CD4-positive, alpha-beta T cell treated with Interleukin-15 for 4 hours (primary cell): Measurements from ENCODE around the gene CLASP1.
"Not testable (repeated sequence)": the region's sequence is repeated elsewhere in the genome, so short reads cannot be mapped to it uniquely, and the experiment has no call there.

Source experiments
- DNase-seq: peaks from one replicate; pipeline ENCODE4 v3.0.0-alpha.2; 2020; ENCODE audit warnings: low spot score

Gene CLASP1

GRCh38 chr2:121505005-121505404, 144.3 kb downstream of the CLASP1 start:
- no peak for DNase-seq

DNA sequence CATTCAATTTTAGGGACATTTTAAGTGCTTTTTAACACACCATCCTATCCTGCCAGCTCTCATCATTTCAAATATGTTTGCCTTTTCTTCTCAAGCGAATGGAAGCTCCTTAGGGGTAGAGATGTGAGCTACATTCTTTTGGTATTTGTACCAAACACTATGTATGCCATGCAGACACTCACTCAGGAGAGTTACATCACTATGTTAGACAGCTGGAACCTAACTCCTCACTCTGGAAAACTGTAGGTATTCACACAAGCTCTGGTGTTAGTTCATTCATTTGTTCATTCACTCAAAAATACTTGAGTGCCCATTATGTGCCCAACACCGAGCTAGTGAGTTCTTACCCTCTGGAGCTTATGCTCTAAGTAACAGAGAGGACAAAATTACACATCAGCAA, 144.9 kb downstream of the CLASP1 start:
- DNase-seq = no peak

- DNase-seq = no peak
Measured at GRCh38 chr2:121502781-121503180, 146.5 kb downstream of the CLASP1 start.

DNA sequence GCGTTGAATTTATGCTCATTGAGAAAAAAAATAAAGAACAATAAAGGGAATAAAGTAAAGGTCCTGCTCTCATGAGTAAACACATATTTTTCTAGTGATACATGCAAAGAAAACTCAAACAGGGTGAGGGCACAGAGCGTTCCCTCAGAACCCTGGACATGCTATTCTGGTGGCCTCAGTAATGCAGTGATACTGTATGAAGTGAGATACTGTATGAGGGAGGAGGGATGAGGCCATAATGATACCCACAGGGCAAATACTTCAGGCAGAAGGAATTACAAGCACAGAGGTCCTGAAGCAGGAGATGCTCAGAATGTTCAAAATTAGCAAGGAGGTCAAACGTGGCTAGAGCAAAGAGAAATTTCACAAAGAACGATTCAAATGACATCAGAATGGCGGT, 147.0 kb downstream of the CLASP1 start:
- DNase-seq = no peak

DNA sequence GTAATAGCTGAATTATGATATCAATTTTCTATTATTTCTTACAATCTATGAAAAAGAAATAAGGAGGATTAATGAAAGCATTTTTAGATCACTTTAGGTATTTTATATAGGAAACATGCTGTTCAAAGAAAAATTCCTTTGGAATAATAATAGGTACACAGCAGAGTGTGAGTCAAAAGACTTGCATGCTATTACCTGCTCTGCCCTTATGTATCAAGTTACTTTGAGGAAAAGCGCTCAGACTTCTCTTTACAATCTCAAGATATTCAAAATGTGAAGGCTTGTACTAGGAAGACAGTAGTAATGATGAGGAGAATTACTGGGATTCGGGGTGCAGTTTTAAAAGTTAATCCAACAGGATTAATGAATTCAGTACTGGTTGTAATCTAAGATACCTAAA, 147.7 kb downstream of the CLASP1 start:
- DNase-seq = no peak

- no peak for DNase-seq
Measured at GRCh38 chr2:121501031-121501430, 148.2 kb downstream of the CLASP1 start.

DNA sequence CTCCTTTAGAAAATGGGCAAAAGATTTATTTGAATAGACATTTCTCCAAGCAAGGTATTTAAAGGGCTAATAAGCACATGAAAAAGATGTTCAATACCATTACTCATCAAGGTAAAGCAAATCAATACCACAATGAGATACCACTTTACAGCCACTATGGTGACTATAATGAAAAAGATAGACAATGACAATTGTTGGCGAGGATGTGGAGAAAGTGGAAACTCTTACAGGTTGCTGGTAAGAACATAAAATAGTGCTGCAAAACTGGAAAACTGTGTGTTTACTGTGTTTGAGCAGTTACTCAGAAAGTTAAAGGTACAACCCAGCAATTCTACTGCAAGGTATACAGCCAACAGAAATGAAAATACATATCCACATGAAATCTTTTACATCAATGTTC, 150.5 kb downstream of the CLASP1 start:
- no peak for DNase-seq

- DNase-seq = no peak
Measured at GRCh38 chr2:121492409-121492808, 156.9 kb downstream of the CLASP1 start.

DNA sequence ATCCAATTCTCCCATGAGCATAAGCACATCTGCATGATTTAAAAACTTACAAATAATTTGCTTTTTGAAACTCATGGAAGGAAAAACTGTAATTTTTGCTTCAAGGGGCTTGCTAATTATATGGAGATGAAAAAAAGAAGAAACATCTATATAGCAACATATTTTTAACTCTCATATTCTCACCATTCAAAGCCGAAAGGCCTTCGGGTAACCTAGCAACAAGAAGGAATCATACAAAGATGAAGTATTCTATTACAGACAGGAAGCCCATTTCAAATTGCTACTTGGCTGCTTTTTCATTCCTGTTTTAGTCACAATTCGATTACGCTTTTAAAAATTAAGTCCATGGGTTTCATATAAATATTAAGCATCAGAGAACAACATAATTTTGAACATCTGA, 157.7 kb downstream of the CLASP1 start:
- no peak for DNase-seq

GRCh38 chr2:121490584-121491133, 158.6 kb downstream of the CLASP1 start:
- DNase-seq = no peak

GRCh38 chr2:121489911-121490583, 159.2 kb downstream of the CLASP1 start:
- no peak for DNase-seq

GRCh38 chr2:121489284-121489683, 160.0 kb downstream of the CLASP1 start:
- no peak for DNase-seq

DNA sequence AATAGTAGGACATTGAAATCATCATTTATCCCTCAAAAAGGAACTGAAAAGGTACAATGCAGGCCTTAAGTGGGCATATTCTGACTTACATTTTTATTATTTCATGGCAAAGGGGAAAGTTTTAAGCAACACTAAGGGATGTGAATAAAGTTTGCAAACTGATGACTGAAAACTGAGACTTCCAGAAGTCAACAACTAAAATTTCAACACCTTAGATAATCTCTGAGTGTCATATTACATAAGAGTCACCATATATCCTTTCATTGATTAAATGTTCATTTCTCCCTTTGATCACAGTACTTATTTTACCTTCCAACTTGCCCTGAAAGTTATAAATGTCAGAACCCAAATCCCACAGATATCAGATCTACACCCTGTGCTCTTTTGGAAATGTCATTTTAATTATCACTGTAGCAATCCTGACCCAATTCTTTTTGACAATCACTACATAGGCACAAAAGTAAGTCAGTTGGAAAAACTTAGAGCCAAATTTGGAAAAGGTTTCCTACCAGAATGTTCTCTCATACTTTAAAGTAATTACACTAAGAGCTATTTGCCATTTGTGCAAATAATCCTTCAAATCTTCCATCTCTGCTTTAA, 163.0 kb downstream of the CLASP1 start:
- DNase-seq = no peak

DNA sequence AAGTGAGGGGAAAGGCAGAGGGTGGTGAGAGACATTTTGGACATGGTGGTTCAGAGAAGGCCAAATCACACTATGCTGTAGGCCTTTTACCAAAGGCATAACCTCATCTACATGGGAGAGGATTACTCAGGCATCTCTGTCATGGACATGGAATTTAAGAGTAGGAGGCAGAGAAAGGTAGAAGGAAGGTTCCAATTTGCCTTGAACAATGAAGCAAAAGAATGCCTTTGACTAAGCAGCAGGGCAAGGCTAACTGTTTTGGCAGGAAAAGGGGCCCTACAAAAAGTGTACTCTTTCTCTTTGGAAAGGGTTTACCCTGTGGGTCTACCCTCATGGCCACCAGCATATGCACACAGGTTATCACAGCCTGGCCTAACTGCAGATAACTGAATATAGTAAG, 164.2 kb downstream of the CLASP1 start:
- no peak for DNase-seq

- no peak for DNase-seq
Measured at GRCh38 chr2:121483846-121484245, 165.4 kb downstream of the CLASP1 start.

DNA sequence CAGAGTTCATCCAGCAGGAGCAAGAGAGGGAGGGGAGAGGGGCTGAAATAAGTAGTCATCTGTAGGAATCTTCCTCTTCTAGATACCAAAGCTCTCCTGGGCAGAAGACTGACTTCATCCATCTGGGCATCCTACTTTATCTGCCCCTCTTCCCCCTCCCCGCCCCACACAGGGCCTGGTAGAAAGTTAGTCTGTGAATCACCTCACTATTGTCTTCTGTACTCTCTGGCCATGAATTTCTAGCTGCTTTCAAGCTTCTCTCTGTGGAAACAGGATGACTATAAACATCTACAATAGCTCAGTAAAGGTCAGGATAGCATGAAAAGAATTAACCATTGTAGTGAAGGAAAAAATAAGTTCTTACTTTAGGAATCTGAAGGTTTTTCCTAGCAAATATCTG, 166.2 kb downstream of the CLASP1 start:
- DNase-seq = no peak

DNA sequence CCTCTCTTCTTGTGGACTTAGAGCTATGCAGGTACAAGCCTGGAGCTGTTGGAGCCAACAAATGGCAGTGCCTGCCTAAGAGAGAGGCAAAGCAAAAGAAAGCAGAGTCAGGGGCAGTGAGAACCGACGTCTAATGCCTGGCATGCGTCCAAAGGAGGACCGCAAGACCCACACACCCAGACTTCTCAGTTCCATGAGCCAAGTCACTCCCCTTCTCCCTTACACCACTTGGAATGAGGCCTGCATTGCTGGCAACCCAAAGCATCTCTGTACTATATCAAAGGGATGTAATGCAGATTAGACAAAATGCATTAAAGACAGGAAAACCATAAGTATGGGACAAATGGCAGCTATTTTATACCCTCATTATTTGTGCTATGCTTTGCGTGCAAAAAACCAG, 168.4 kb downstream of the CLASP1 start:
- no peak for DNase-seq

GRCh38 chr2:121479882-121480522, 169.3 kb downstream of the CLASP1 start:
- DNase-seq = no peak

GRCh38 chr2:121478996-121479745, 170.1 kb downstream of the CLASP1 start:
- no peak for DNase-seq

DNA sequence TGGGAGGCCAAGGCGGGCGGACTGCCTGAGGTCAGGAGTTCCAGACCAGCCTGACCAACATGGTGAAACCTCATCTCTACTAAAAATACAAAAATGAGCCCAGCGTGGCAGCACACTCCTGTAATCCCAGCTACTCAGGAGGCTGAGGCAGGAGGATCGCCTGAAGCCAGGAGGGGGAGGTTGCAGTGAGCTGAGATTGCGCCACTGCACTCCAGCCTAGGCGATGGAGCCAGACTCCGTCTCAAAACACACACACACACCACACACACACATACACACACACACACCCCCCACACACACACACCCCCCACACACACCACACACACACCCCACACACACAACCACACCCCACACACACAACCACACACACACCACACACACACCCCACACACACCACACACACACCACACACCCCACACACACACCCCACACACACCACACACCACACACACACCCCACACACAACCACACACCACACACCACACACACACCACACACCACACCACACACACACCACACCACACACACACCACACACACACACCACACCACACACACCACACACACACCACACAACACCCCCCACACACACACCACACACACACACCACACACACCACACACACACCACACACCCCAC, 170.8 kb downstream of the CLASP1 start:
- not testable (repeated sequence) for DNase-seq

DNA sequence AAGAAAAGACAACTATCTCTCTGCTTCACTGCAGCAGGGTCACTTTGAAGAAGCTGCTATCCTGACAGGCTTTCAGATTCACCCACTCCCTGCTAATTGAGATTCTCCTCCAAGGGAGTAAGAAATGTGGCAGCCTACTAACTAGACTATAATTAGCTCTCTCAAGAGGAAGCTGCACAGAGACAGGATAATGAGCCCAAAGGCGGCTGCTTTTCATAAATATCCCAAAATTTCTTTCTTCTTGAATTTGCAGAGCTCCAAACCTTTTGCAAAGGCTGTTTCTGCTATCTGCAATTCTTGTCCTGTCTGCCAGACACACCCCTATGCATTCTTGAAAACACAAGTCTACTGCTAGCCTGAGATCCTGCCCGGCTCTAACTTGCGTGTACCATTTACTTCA, 172.6 kb downstream of the CLASP1 start:
- DNase-seq = no peak
